Colonic mucosa (tissue), 4 donors: ENCODE data around the gene TFIP11. TPM values are rescaled to one million over a fixed set of nuclear protein-coding genes. Genes with fewer than 3 reads are reported as not detected.

Experiments used
- DNase-seq: peaks from one replicate; pipeline ENCODE4 v3.0.0-alpha.2; 2020
- H3K27ac ChIP-seq: fragments of 200-600 bp; one replicate; pipeline ENCODE4 v1.8.0; 2021
- H3K27me3 ChIP-seq: fragments of 200-600 bp; one replicate; pipeline ENCODE4 v1.8.0; 2021
- H3K36me3 ChIP-seq: fragments of 200-600 bp; one replicate; pipeline ENCODE4 v1.8.0; 2021
- H3K4me1 ChIP-seq: fragments of 200-600 bp; one replicate; pipeline ENCODE4 v1.8.0; 2021; ENCODE audit warnings: mild to moderate bottlenecking
- H3K4me3 ChIP-seq: fragments of 200-600 bp; one replicate; pipeline ENCODE4 v1.8.0; 2021
- H3K9ac ChIP-seq, 2 donors: one replicate each; pipeline ENCODE4 v1.7.0; 2013; ENCODE audit warnings: control low read depth in 2 of 2, low read depth in 2 of 2, low read length in 2 of 2
- H3K9me3 ChIP-seq: fragments of 200-600 bp; one replicate; pipeline ENCODE4 v1.8.0; 2021
- CTCF ChIP-seq: fragments of 200-600 bp; IDR thresholded peaks from one replicate; pipeline ENCODE4 v1.8.0; 2022; ENCODE audit warnings: antibody characterized with exemption, mild to moderate bottlenecking
- intact Hi-C: fragments of 100-400 bp; cut with DNase I; formaldehyde crosslinking; loops from one replicate; pipeline ENCODE4 v1.14.1; 2022
- total RNA-seq, 2 donors: library from RNA; stranded (reverse); fragmentation: NEBNext Ultra II Directional in 1 of 2; extraction: Animal tissue kit (Norgen Biotek cat#: 25700) in 1 of 2; gene quantifications; one replicate each; pipeline ENCODE4 v1.2.1, GENCODE V29; 2021
- donor health status: healthy.
- donor health status: DM: no; HTN: no; CAD: no.
- donor health status: DM: no; HTN: no; CAD: no.

The TFIP11 gene
- total RNA-seq, 2 donors from 2014 or later, result 31.8 to 36.4 TPM

GRCh38 chr22:26474682-26475081 lies 37.6 kb downstream of the TFIP11 start:
- Histone ChIP-seq H3K27ac (no peak overlapping the region), H3K9ac (no peak overlapping the region), H3K36me3 (peaks cover 17% of the 10 kb centered on the region), H3K4me3 (no peak overlapping the region), H3K4me1 (no peaks in the 10 kb centered on the region), H3K9me3 (no peaks in the 10 kb centered on the region), H3K27me3 (no peaks in the 10 kb centered on the region)
- no peak for TF ChIP-seq CTCF
- intact Hi-C loops, result no loop called here
- DNase-seq, result no peak

- intact Hi-C loops, result no loop called here
- Histone ChIP-seq H3K36me3 (peaks cover 17% of the 10 kb centered on the region), H3K4me1 (no peaks in the 10 kb centered on the region), H3K9ac (no peak overlapping the region), H3K27ac (no peak overlapping the region), H3K27me3 (no peaks in the 10 kb centered on the region), H3K4me3 (no peak overlapping the region), H3K9me3 (no peaks in the 10 kb centered on the region)
- no peak for DNase-seq
- no peak for TF ChIP-seq CTCF
These were observed 40.8 kb downstream of the TFIP11 start for GRCh38 chr22:26471522-26471921.

- DNase-seq, result no peak
- Histone ChIP-seq H3K4me3 (no peak overlapping the region), H3K27ac (no peak overlapping the region), H3K36me3 (peaks cover 17% of the 10 kb centered on the region), H3K9me3 (no peaks in the 10 kb centered on the region), H3K4me1 (no peaks in the 10 kb centered on the region), H3K27me3 (no peaks in the 10 kb centered on the region), H3K9ac (no peak overlapping the region)
- intact Hi-C loops, result no loop called here
- no peak for TF ChIP-seq CTCF
These were observed 41.5 kb downstream of the TFIP11 start for GRCh38 chr22:26470807-26471206.

- peaks cover 4% of the 10 kb centered on the region for H3K36me3 ChIP-seq
- H3K4me3 ChIP-seq, result no peak overlapping the region
- no peak overlapping the region for H3K27ac ChIP-seq
- intact Hi-C loops, result no loop called here
- DNase-seq, result no peak
- H3K9ac ChIP-seq, result no peak overlapping the region
- H3K9me3 ChIP-seq, result no peaks in the 10 kb centered on the region
- no peak for TF ChIP-seq CTCF
- no peaks in the 10 kb centered on the region for H3K27me3 ChIP-seq
- no peaks in the 10 kb centered on the region for H3K4me1 ChIP-seq
These were observed 46.1 kb downstream of the TFIP11 start for GRCh38 chr22:26466196-26466595.

GRCh38 chr22:26464312-26464711 lies 48.0 kb downstream of the TFIP11 start:
- Histone ChIP-seq H3K9me3 (no peaks in the 10 kb centered on the region), H3K27me3 (no peaks in the 10 kb centered on the region), H3K27ac (no peak overlapping the region), H3K36me3 (no peaks in the 10 kb centered on the region), H3K9ac (no peak overlapping the region), H3K4me1 (no peaks in the 10 kb centered on the region), H3K4me3 (no peak overlapping the region)
- intact Hi-C loops, result no loop called here
- no peak for DNase-seq
- TF ChIP-seq CTCF, result no peak

GRCh38 chr22:26463688-26464087 lies 48.6 kb downstream of the TFIP11 start:
- TF ChIP-seq CTCF, result no peak
- no peak overlapping the region for H3K9ac ChIP-seq
- no peaks in the 10 kb centered on the region for H3K4me1 ChIP-seq
- no peaks in the 10 kb centered on the region for H3K9me3 ChIP-seq
- H3K27me3 ChIP-seq, result no peaks in the 10 kb centered on the region
- no peak for DNase-seq
- no peaks in the 10 kb centered on the region for H3K36me3 ChIP-seq
- no peak overlapping the region for H3K4me3 ChIP-seq
- no peak overlapping the region for H3K27ac ChIP-seq
- intact Hi-C loops, result no loop called here
